HFFc6 (cell line): ENCODE measurements around the gene TTC7B. TPM values are rescaled to one million over a fixed set of nuclear protein-coding genes. Genes with fewer than 3 reads are reported as not detected.

Source experiments
- DNase-seq: peaks from one replicate; pipeline ENCODE4 v3.0.0-alpha.2; 2018
- H3K27ac Mint-ChIP-seq: 2 replicates; pipeline ENCODE4 v1.8.0; 2020; ENCODE audit warnings: mild to moderate bottlenecking, mixed read lengths
- H3K27me3 Mint-ChIP-seq: 2 replicates; pipeline ENCODE4 v1.8.0; 2021; ENCODE audit warnings: mild to moderate bottlenecking, moderate library complexity, mixed read lengths; ENCODE audit not compliant: insufficient read depth
- H3K36me3 Mint-ChIP-seq: 2 replicates; pipeline ENCODE4 v1.8.0; 2021; ENCODE audit warnings: low read depth, mixed read lengths
- H3K4me1 Mint-ChIP-seq: 2 replicates; pipeline ENCODE4 v1.8.0; 2020; ENCODE audit warnings: low read depth, mixed read lengths
- H3K4me3 Mint-ChIP-seq: 2 replicates; pipeline ENCODE4 v1.8.0; 2020; ENCODE audit warnings: mild to moderate bottlenecking, moderate library complexity, mixed read lengths
- H3K9me3 Mint-ChIP-seq: 2 replicates; pipeline ENCODE4 v1.8.0; 2020; ENCODE audit warnings: mild to moderate bottlenecking, mixed read lengths
- total RNA-seq, 6 experiments: library from RNA; stranded (reverse); fragmentation: NEBNext Ultra II Directional; extraction: Animal tissue kit (Norgen Biotek cat#: 25700); gene quantifications; 2 replicates in 1 of 6; 3 replicates in 5 of 6; pipeline ENCODE4 v1.2.3, GENCODE V29; 2021
- TF ChIP-seq, protein P1 (sequence below): fragments of 200-600 bp; sonication (generic); IDR thresholded peaks from 2 replicates; pipeline ENCODE4 v1.5.0; 2021; ENCODE audit warnings: antibody characterized with exemption, mild to moderate bottlenecking

The TTC7B gene
- total RNA-seq, 6 experiments from 2014 or later: 34.6 to 46.9 (median 40.9) TPM

DNA sequence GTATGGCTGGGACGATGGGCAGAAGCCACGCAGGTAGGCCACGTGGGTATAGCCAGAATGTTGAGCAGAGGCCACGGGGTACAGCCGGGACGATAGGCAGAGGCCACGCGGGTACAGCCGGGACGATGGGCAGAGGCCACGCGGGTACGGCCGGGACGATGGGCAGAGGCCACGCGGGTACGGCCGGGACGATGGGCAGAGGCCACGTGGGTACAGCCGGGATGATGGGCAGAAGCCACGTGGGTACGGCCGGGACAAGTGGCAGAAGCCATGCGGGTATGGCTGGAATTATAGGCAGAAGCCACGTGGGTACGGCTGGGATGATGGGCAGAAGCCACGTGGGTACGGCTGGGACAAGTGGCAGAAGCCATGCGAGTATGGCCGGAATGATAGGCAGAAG is 195.0 kb downstream of the TTC7B start:
- Mint-ChIP-seq H3K9me3 (no peaks in the 10 kb centered on the region), H3K36me3 (peaks cover 23% of the 10 kb centered on the region), H3K4me1 (peaks cover 38% of the 10 kb centered on the region), H3K27ac (no peak overlapping the region), H3K4me3 (no peak overlapping the region), H3K27me3 (no peaks in the 10 kb centered on the region; the same call in 1 of the 2 replicates)
- TF ChIP-seq, protein P1, sequence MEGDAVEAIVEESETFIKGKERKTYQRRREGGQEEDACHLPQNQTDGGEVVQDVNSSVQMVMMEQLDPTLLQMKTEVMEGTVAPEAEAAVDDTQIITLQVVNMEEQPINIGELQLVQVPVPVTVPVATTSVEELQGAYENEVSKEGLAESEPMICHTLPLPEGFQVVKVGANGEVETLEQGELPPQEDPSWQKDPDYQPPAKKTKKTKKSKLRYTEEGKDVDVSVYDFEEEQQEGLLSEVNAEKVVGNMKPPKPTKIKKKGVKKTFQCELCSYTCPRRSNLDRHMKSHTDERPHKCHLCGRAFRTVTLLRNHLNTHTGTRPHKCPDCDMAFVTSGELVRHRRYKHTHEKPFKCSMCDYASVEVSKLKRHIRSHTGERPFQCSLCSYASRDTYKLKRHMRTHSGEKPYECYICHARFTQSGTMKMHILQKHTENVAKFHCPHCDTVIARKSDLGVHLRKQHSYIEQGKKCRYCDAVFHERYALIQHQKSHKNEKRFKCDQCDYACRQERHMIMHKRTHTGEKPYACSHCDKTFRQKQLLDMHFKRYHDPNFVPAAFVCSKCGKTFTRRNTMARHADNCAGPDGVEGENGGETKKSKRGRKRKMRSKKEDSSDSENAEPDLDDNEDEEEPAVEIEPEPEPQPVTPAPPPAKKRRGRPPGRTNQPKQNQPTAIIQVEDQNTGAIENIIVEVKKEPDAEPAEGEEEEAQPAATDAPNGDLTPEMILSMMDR: no peak
- no peak for DNase-seq

GRCh38 chr14:90620568-90621077 is 195.6 kb downstream of the TTC7B start:
- Mint-ChIP-seq H3K36me3 (peaks cover 23% of the 10 kb centered on the region), H3K4me3 (no peak overlapping the region), H3K4me1 (peaks cover 32% of the 10 kb centered on the region), H3K9me3 (no peaks in the 10 kb centered on the region), H3K27ac (no peak overlapping the region), H3K27me3 (no peaks in the 10 kb centered on the region; the same call in 1 of the 2 replicates)
- TF ChIP-seq, protein P1: no peak
- DNase-seq: no peak

DNA sequence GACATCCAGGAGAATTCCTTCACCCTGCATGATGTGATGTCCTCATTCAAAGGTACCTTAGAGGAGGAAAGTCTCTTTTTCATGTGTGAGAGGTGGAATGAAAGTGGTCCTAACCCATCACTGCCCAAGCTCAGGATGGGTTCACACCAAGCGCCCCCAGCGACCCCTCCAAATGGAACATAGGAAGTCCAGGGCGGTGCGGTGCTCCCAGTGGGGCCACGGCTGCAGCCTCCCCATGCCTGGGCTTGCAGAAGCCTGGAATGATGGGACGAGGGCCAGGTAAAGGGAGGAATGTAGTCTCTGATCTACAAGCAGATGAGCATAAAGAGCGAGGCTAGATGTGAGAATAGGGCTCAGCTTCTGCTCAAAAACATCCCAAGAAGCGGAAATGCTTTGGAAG is 196.3 kb downstream of the TTC7B start:
- TF ChIP-seq, protein P1: no peak
- no peaks in the 10 kb centered on the region for H3K9me3 Mint-ChIP-seq

GRCh38 chr14:90617961-90618360 is 198.3 kb downstream of the TTC7B start:
- Mint-ChIP-seq H3K36me3 (0 out of 2 replicates have a peak, but pooled peaks cover 10% of the 10 kb centered on the region), H3K4me1 (peaks cover 11% of the 10 kb centered on the region), H3K27me3 (no peaks in the 10 kb centered on the region; the same call in 1 of the 2 replicates), H3K9me3 (no peaks in the 10 kb centered on the region), H3K27ac (no peak overlapping the region), H3K4me3 (no peak overlapping the region)
- no peak for DNase-seq
- TF ChIP-seq, protein P1: no peak

More for the DNA sequence above, 196.3 kb downstream of the TTC7B start:
- no peak overlapping the region for H3K27ac Mint-ChIP-seq
- peaks cover 25% of the 10 kb centered on the region for H3K4me1 Mint-ChIP-seq
- H3K36me3 Mint-ChIP-seq: peaks cover 21% of the 10 kb centered on the region
- DNase-seq: no peak
- H3K27me3 Mint-ChIP-seq: no peaks in the 10 kb centered on the region; the same call in 1 of the 2 replicates
- no peak overlapping the region for H3K4me3 Mint-ChIP-seq

DNA sequence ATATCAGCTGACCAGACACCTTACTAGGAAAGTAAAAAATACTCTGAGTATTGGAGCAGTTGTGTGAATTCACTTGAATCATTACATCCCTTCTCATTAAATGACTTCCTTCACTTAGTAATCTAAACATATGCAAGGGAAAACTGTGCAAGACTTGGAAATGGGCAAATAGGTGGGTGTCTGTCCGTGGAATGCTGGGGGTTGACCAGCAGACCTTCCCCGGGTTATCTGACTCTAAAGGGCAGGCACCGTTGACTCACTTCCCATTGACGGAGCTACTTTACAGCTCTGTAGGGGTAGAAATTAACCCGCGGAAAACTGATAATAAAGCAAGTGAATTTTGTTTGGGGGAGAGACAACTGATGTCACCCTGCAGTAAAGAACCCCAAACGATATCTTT is 199.3 kb downstream of the TTC7B start:
- Mint-ChIP-seq H3K4me3 (no peak overlapping the region), H3K36me3 (0 out of 2 replicates have a peak, but pooled peaks cover 10% of the 10 kb centered on the region), H3K27me3 (no peaks in the 10 kb centered on the region; the same call in 1 of the 2 replicates), H3K27ac (peak overlapping the region; percentile 30; the same call in 1 of the 2 replicates), H3K4me1 (peaks cover 11% of the 10 kb centered on the region), H3K9me3 (no peaks in the 10 kb centered on the region)
- TF ChIP-seq, protein P1: no peak
- no peak for DNase-seq
